NT2/D1 (cell line): ENCODE data around the gene RTL1.

Experiments used
- DNase-seq: peaks from one replicate; pipeline ENCODE4 v3.0.0-alpha.2; 2011; ENCODE audit warnings: low read depth, low spot score
- H3K27me3 ChIP-seq: 2 replicates; pipeline ENCODE4 v1.6.0; 2011; ENCODE audit warnings: mild to moderate bottlenecking; ENCODE audit not compliant: insufficient read length, insufficient read depth
- H3K36me3 ChIP-seq: 2 replicates; pipeline ENCODE4 v1.6.1; 2011; ENCODE audit warnings: mild to moderate bottlenecking, low read length, mixed read lengths; ENCODE audit not compliant: insufficient read depth, insufficient read length
- H3K4me1 ChIP-seq: 2 replicates; pipeline ENCODE4 v1.5.1; 2011; ENCODE audit not compliant: insufficient read depth, insufficient read length
- H3K4me3 ChIP-seq: 2 replicates; pipeline ENCODE4 v1.5.1; 2011; ENCODE audit warnings: low read depth; ENCODE audit not compliant: insufficient read length
- H3K9ac ChIP-seq: 2 replicates; pipeline ENCODE4 v1.6.0; 2011; ENCODE audit warnings: low read depth; ENCODE audit not compliant: insufficient read length
- H3K9me3 ChIP-seq: 2 replicates; pipeline ENCODE4 v1.5.1; 2011; ENCODE audit warnings: mild to moderate bottlenecking, low read length; ENCODE audit not compliant: insufficient read depth
- SUZ12 ChIP-seq: IDR thresholded peaks from 2 replicates; pipeline ENCODE4 v1.6.1; 2011; ENCODE audit not compliant: insufficient read length, insufficient read depth; ENCODE audit errors: extremely low read depth
- YY1 ChIP-seq: IDR thresholded peaks from 2 replicates; pipeline ENCODE4 v1.6.1; 2011; ENCODE audit not compliant: insufficient read length, insufficient read depth
- ZNF274 ChIP-seq: IDR thresholded peaks from 2 replicates; pipeline ENCODE4 v1.6.1; 2011; ENCODE audit warnings: mild to moderate bottlenecking, low read depth, low read length

The RTL1 gene

DNA sequence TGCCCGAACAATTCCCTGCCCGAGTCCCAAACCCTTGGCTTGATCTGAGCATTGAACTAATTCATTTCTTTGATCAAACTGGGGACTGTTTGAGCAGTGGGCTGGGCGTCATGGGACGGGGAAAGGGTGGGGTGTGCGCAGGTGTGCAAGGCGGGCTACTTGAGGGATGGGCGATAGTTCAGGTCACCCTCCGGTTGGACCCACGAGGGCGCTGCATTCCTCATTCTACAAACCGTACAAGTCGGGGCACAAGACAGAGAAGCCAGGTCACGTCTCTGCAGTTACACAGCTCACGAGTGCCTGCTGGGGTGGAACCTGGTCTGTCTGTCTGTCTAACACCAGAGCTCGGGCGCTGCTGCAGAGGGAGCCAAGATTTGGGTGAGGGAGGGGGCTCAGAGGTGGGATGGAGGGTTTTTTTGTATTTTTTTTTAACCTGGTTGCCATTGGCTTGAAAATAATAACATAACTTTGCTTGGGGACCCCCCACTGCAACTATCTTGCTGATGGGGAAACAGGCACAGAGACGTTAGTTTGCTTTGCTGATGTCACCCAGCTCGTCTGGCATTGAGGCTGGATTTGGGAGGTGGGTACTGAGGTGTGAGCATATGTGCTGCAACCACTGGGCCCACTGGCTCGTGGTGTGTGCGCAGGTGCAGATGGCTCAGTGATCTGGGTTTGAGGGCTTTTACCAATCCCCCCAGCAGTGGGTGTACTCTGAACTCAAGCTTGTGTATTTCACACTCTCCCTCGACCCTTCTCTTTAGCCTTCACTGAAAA, 7.6 kb upstream of the RTL1 start:
- TF ChIP-seq SUZ12 (no peak), ZNF274 (no peak), YY1 (no peak)
- no peak for DNase-seq
- Histone ChIP-seq H3K4me1 (no peaks in the 10 kb centered on the region), H3K9me3 (no peaks in the 10 kb centered on the region; the same call in 1 of the 2 replicates), H3K36me3 (no peaks in the 10 kb centered on the region), H3K9ac (no peak overlapping the region), H3K4me3 (no peak overlapping the region), H3K27me3 (no peaks in the 10 kb centered on the region)

- Histone ChIP-seq H3K36me3 (no peaks in the 10 kb centered on the region), H3K9ac (no peak overlapping the region), H3K9me3 (no peaks in the 10 kb centered on the region; the same call in 1 of the 2 replicates), H3K27me3 (peaks cover 9% of the 10 kb centered on the region), H3K4me3 (no peak overlapping the region), H3K4me1 (no peaks in the 10 kb centered on the region)
- TF ChIP-seq ZNF274 (no peak), SUZ12 (no peak), YY1 (no peak)
- DNase-seq, result no peak
Observed at GRCh38 chr14:100909439-100909838, 5.9 kb upstream of the RTL1 start.

DNA sequence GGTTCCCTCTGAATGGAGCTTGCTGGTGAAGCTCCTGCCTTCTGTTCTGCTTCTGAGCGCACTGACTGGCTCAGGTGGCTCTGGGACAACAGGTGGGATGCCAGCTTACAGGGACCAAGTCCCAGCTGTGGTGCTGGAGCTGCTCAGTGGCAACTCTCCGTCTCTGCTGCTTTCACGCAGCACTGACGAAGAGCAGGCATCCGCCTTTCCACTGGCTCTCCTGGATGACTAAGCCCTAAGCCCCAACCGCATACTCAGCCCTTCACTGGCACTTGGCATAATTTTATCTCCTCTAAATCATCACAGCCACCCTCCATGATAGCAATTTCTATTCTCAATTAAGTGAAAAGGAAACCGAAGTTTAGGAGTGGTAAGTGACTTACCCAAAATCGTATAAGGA, 3.7 kb upstream of the RTL1 start:
- Histone ChIP-seq H3K9me3 (peaks cover under 1% of the 10 kb centered on the region; the same call in 1 of the 2 replicates), H3K36me3 (no peaks in the 10 kb centered on the region), H3K27me3 (peaks cover 9% of the 10 kb centered on the region), H3K4me3 (no peak overlapping the region), H3K9ac (no peak overlapping the region), H3K4me1 (no peaks in the 10 kb centered on the region)
- TF ChIP-seq YY1, result no peak
- no peak for DNase-seq

GRCh38 chr14:100906420-100906819, 2.9 kb upstream of the RTL1 start:
- peaks cover 2% of the 10 kb centered on the region for H3K4me1 ChIP-seq
- H3K9me3 ChIP-seq, result peaks cover 9% of the 10 kb centered on the region; the same call in 1 of the 2 replicates
- H3K4me3 ChIP-seq, result no peak overlapping the region
- no peak overlapping the region for H3K9ac ChIP-seq
- TF ChIP-seq YY1, result no peak
- TF ChIP-seq SUZ12, result no peak
- TF ChIP-seq ZNF274, result no peak
- peaks cover 9% of the 10 kb centered on the region for H3K27me3 ChIP-seq
- DNase-seq, result no peak
- no peaks in the 10 kb centered on the region for H3K36me3 ChIP-seq

- peaks cover 7% of the 10 kb centered on the region for H3K4me1 ChIP-seq
- H3K4me3 ChIP-seq, result no peak overlapping the region
- H3K9ac ChIP-seq, result no peak overlapping the region
- H3K27me3 ChIP-seq, result peaks cover 9% of the 10 kb centered on the region
- no peak for DNase-seq
- no peaks in the 10 kb centered on the region for H3K36me3 ChIP-seq
- H3K9me3 ChIP-seq, result peaks cover 12% of the 10 kb centered on the region; the same call in 1 of the 2 replicates
- TF ChIP-seq ZNF274 (no peak), YY1 (no peak), SUZ12 (no peak)
Observed at GRCh38 chr14:100905166-100905565, 1.6 kb upstream of the RTL1 start.

GRCh38 chr14:100904307-100905087, 975 bp upstream of the RTL1 start:
- Histone ChIP-seq H3K9ac (peak overlapping the region; percentile 10), H3K36me3 (no peaks in the 10 kb centered on the region), H3K4me1 (peaks cover 7% of the 10 kb centered on the region), H3K9me3 (peaks cover 12% of the 10 kb centered on the region; the same call in 1 of the 2 replicates), H3K27me3 (peaks cover 9% of the 10 kb centered on the region), H3K4me3 (peak overlapping the region; percentile 19)
- TF ChIP-seq SUZ12 (no peak), ZNF274 (no peak), YY1 (no peak)
- DNase-seq, result peak; percentile 39

DNA sequence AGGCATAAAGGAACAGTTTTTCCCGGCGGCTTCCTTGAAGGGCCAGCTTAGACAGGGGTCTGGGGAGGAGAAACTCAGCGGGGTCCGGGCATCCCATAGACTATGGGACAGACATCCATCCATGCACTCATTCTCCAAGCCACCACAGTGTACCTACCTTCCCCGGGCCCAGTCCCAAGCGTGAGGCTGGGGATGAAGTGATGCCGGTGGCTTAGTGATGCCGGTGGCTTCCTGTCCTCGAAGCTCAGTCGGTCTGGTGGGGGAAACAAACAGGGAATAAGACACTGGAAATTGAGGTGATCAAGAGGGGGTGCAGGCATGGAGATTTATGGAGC, 421 bp downstream of the RTL1 start:
- no peaks in the 10 kb centered on the region for H3K36me3 ChIP-seq
- H3K9ac ChIP-seq, result no peak overlapping the region
- TF ChIP-seq SUZ12 (no peak), YY1 (no peak), ZNF274 (no peak)
- no peak overlapping the region for H3K4me3 ChIP-seq
- H3K9me3 ChIP-seq, result peaks cover 12% of the 10 kb centered on the region; the same call in 1 of the 2 replicates
- DNase-seq, result no peak
- H3K27me3 ChIP-seq, result peaks cover 9% of the 10 kb centered on the region
- H3K4me1 ChIP-seq, result peaks cover 10% of the 10 kb centered on the region
